ENCODE results near the gene PDZD2. TPM values are rescaled to one million over a fixed set of nuclear protein-coding genes. Genes with fewer than 3 reads are reported as not detected.

PDZD2 gene
- total and polyA plus RNA-seq, 2 donors (not counting 3 experiments of a cell fraction or from before 2014, with no cell fraction given) = 0.66 to 6.9 TPM

DNA sequence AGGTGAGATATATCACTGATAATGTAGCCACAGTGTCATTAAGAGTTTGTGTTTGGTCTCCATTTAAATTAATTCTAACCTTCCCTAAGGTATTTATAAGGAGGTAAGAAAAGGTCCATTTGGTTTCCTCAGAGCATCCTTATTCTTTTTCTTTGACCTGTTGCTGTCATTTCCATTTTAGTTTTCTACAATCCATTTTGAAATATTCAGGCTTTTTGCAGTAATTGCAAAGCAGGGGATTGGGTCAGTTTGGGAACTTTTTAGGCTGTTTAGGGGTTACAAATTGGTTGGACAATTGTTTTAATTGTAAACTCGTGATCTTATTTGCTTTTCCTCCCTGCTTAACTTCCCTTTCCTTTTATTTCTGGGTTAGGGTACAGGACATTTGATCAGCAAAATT is 42.6 kb upstream of the PDZD2 start:
- ChIA-PET CTCF (no interaction called here), POLR2A (no interaction called here)
- Histone ChIP-seq H3K79me2 (ENCODE audit: control insufficient read depth, insufficient read depth, low read length) (no peaks in the 10 kb centered on the region), H3K9me1 (replicated peaks; ENCODE audit: control insufficient read depth, extremely low read depth, insufficient read depth, low read length) (no peaks in the 10 kb centered on the region), H3K36me3 (ENCODE audit: control insufficient read depth in 2 of 2, extremely low read depth in 1 of 2, insufficient read depth in 2 of 2, low read length in 2 of 2) (no peaks in the 10 kb centered on the region), H3K9me3 (replicated peaks; ENCODE audit: control insufficient read depth, insufficient read depth, low read length) (no peaks in the 10 kb centered on the region), H3K27ac (ENCODE audit: insufficient read depth, low read depth, low read length) (no peak overlapping the region), H3K9ac (replicated peaks; ENCODE audit: extremely low read depth, insufficient read depth, low read length) (no peak overlapping the region), H3K4me3 (replicated peaks in 1 of 3; ENCODE audit: insufficient read depth in 1 of 3, low read depth in 1 of 3, low read length in 3 of 3) (no peak overlapping the region), H3K4me1 (ENCODE audit: control insufficient read depth, extremely low read depth, insufficient read depth, low read length) (no peaks in the 10 kb centered on the region), H2AFZ (ENCODE audit: low read depth, low read length) (no peak overlapping the region), H3K4me2 (ENCODE audit: insufficient read depth, low read length) (no peak overlapping the region), H4K20me1 (replicated peaks; ENCODE audit: control insufficient read depth, extremely low read depth, insufficient read depth, low read length) (no peaks in the 10 kb centered on the region), H3K27me3 (ENCODE audit: control insufficient read depth in 2 of 2, insufficient read depth in 2 of 2, low read length in 2 of 2) (no peaks in the 10 kb centered on the region)
- intact Hi-C loops (cut with micrococcal nuclease) (no loop called here), dilution Hi-C loops (cut with MboI; ENCODE audit: extremely low pct_ligation_motif_present, low sequenced_read_pairs) (no loop called here)
- TF ChIP-seq, protein P1, sequence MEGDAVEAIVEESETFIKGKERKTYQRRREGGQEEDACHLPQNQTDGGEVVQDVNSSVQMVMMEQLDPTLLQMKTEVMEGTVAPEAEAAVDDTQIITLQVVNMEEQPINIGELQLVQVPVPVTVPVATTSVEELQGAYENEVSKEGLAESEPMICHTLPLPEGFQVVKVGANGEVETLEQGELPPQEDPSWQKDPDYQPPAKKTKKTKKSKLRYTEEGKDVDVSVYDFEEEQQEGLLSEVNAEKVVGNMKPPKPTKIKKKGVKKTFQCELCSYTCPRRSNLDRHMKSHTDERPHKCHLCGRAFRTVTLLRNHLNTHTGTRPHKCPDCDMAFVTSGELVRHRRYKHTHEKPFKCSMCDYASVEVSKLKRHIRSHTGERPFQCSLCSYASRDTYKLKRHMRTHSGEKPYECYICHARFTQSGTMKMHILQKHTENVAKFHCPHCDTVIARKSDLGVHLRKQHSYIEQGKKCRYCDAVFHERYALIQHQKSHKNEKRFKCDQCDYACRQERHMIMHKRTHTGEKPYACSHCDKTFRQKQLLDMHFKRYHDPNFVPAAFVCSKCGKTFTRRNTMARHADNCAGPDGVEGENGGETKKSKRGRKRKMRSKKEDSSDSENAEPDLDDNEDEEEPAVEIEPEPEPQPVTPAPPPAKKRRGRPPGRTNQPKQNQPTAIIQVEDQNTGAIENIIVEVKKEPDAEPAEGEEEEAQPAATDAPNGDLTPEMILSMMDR (IDR thresholded peaks at IDR 0.05; ENCODE audit: extremely low read depth in 1 of 2, insufficient read depth in 1 of 2, low read depth in 1 of 2, low read length in 2 of 2) = no peak
- TF ChIP-seq POLR2A (IDR thresholded peaks at IDR 0.05; ENCODE audit: low read depth, low read length) (no peak), JUN (IDR thresholded peaks at IDR 0.05; ENCODE audit: borderline replicate concordance, insufficient read depth, insufficient read length, low read depth) (no peak), POLR2AphosphoS5 (IDR thresholded peaks at IDR 0.05; ENCODE audit: insufficient read depth, low read depth, low read length) (no peak), EZH2 (IDR thresholded peaks at IDR 0.05; ENCODE audit: borderline replicate concordance, low read depth, low read length, severe bottlenecking) (no peak)
- TF ChIP-seq, protein P2, sequence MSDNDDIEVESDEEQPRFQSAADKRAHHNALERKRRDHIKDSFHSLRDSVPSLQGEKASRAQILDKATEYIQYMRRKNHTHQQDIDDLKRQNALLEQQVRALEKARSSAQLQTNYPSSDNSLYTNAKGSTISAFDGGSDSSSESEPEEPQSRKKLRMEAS (IDR thresholded peaks at IDR 0.05; ENCODE audit: insufficient read depth, insufficient read length) = no peak
- BruUV-seq (replicated peaks) = no TSS peak
- DNase-seq (ENCODE audit: low read depth, low spot score) (no peak), FAIRE-seq (no peak)

Data from endothelial cell of umbilical vein (primary cell).